GM12865 (cell line): ENCODE data around the gene HIPK3.
"Not testable (repeated sequence)": the region's sequence is repeated elsewhere in the genome, so short reads cannot be mapped to it uniquely, and the experiment has no call there.

Experiments
- DNase-seq: peaks from one replicate; pipeline ENCODE4 v3.0.0; 2010; ENCODE audit warnings: low read depth
- H3K4me3 ChIP-seq: 2 replicates; pipeline ENCODE4 v1.5.1; 2011; ENCODE audit warnings: mild to moderate bottlenecking, low read depth, low read length, control low read depth
- CTCF ChIP-seq: IDR thresholded peaks from 2 replicates; pipeline ENCODE4 v1.5.1; 2011; ENCODE audit warnings: low read length, control low read depth, low read depth, inconsistent platforms; ENCODE audit not compliant: insufficient read depth; ENCODE audit errors: missing control alignments

HIPK3 gene

DNA sequence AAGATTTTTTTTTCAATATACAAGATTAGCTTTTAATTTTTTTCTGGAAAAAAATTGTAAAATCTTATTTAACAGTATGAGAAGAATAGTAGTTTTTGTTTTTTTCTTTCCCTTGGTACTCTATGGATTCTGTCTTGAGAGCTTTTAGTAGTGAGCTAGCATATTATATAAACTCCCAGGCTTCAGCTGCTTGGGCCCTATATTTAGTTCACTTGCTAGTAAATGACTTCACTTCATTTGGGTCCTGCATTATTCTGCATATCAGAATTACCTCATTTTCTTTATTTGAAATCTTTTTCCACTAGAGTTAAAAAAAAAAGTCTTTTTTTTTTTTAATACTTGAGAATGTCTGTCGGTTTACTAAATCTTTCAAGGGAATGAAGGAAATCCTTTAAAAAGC is 33.1 kb downstream of the HIPK3 start:
- no peak overlapping the region for H3K4me3 ChIP-seq
- no peak for TF ChIP-seq CTCF
- no peak for DNase-seq

- H3K4me3 ChIP-seq, result peak overlapping the region; percentile 44
- DNase-seq, result peak; percentile 79
- no peak for TF ChIP-seq CTCF
These were observed 34.0 kb downstream of the HIPK3 start for GRCh38 chr11:33291004-33291777.

GRCh38 chr11:33292311-33292710 is 35.1 kb downstream of the HIPK3 start:
- peak overlapping the region; percentile 44; the same call in 1 of the 2 replicates for H3K4me3 ChIP-seq
- no peak for TF ChIP-seq CTCF
- DNase-seq, result no peak

DNA sequence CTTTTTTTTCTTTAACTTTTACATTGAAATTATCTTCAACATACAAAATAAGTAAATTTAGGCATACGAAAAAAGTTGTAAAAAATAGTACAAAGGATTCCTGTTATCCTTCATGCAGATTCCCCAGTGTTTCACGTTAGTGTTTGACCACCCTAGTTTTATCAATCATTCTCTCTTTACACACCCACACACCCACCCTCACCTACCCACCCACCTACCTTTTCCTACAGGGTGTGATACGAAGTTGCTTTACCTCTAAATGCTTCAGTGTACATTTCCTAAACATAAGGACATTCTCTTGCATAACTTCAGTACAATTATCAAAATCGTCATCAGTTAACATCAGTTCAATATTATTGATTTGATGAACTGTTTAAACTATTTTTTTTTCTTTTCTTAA is 37.0 kb downstream of the HIPK3 start:
- no peak for DNase-seq
- no peak overlapping the region for H3K4me3 ChIP-seq
- no peak for TF ChIP-seq CTCF

GRCh38 chr11:33294797-33295196 is 37.6 kb downstream of the HIPK3 start:
- no peak overlapping the region for H3K4me3 ChIP-seq
- TF ChIP-seq CTCF, result no peak
- no peak for DNase-seq

GRCh38 chr11:33296695-33297094 is 39.5 kb downstream of the HIPK3 start:
- TF ChIP-seq CTCF, result no peak
- peak; percentile 26 for DNase-seq
- no peak overlapping the region for H3K4me3 ChIP-seq

GRCh38 chr11:33303541-33303940 is 46.4 kb downstream of the HIPK3 start:
- H3K4me3 ChIP-seq, result no peak overlapping the region
- TF ChIP-seq CTCF, result no peak
- no peak for DNase-seq

DNA sequence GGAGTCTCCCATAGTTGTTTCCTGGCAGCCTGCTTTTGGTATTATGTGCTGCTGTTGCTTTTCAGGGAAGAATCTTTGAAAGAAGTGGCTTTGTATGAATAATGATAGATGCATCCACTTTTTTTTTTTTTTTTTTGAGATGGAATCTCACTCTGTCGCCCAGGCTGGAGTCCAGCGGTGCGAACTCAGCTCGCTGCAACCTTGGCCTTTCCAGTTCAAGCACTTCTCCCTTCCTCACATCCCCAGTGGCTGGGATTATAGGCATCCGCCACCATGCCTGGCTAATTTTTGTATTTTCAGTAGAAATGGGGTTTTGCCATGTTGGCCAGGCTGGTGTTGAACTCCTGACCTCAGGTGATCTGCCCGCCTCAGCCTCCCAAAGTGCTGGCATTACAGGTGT is 49.6 kb downstream of the HIPK3 start:
- not testable (repeated sequence) for H3K4me3 ChIP-seq

More for the DNA sequence above, 49.6 kb downstream of the HIPK3 start:
- DNase-seq, result not testable (repeated sequence)
